Glutamatergic neuron (in vitro differentiated cells): ENCODE data around the gene ANO1. TPM values are rescaled to one million over a fixed set of nuclear protein-coding genes. Genes with fewer than 3 reads are reported as not detected.

Experiments used
- DNase-seq: peaks from one replicate; pipeline ENCODE4 v3.0.0; 2022
- H3K27ac Mint-ChIP-seq: one replicate; pipeline ENCODE4 v1.8.0; 2020; ENCODE audit warnings: mild to moderate bottlenecking, mixed read lengths, inconsistent platforms; ENCODE audit not compliant: unreplicated experiment
- H3K27me3 Mint-ChIP-seq: one replicate; pipeline ENCODE4 v1.8.0; 2020; ENCODE audit warnings: mild to moderate bottlenecking, moderate library complexity, mixed read lengths, inconsistent platforms; ENCODE audit not compliant: unreplicated experiment
- H3K36me3 Mint-ChIP-seq: one replicate; pipeline ENCODE4 v1.8.0; 2020; ENCODE audit warnings: mild to moderate bottlenecking, mixed read lengths, inconsistent platforms; ENCODE audit not compliant: unreplicated experiment
- H3K4me1 Mint-ChIP-seq: one replicate; pipeline ENCODE4 v1.8.0; 2020; ENCODE audit warnings: mild to moderate bottlenecking, low read depth, mixed read lengths, inconsistent platforms; ENCODE audit not compliant: unreplicated experiment
- H3K4me3 Mint-ChIP-seq: one replicate; pipeline ENCODE4 v1.8.0; 2020; ENCODE audit warnings: mild to moderate bottlenecking, mixed read lengths, inconsistent platforms; ENCODE audit not compliant: unreplicated experiment
- H3K9me3 Mint-ChIP-seq: one replicate; pipeline ENCODE4 v1.8.0; 2020; ENCODE audit warnings: mild to moderate bottlenecking, moderate library complexity, mixed read lengths, inconsistent platforms; ENCODE audit not compliant: unreplicated experiment
- CTCF ChIP-seq: fragments of 200-600 bp; sonication (generic); IDR thresholded peaks from one replicate; pipeline ENCODE4 v1.5.0; 2021; ENCODE audit not compliant: partially characterized antibody, unreplicated experiment
- total RNA-seq: library from RNA; stranded (reverse); fragmentation: NEBNext Ultra II Directional; extraction: Animal tissue kit (Norgen Biotek cat#: 25700); gene quantifications from one replicate; pipeline ENCODE4 v1.2.1, GENCODE V29; 2021; ENCODE audit not compliant: unreplicated experiment

Gene ANO1
- total RNA-seq, 1 donor from 2014 or later: not detected

- Mint-ChIP-seq H3K4me1 (no peaks in the 10 kb centered on the region), H3K4me3 (no peak overlapping the region), H3K27ac (no peak overlapping the region), H3K27me3 (peaks cover 4% of the 10 kb centered on the region), H3K36me3 (peaks cover 7% of the 10 kb centered on the region), H3K9me3 (peaks cover 8% of the 10 kb centered on the region)
- TF ChIP-seq CTCF: no peak
- no peak for DNase-seq
Measured at GRCh38 chr11:70054004-70054403, 24.1 kb upstream of the ANO1 start.

- no peak overlapping the region for H3K4me3 Mint-ChIP-seq
- peaks cover 2% of the 10 kb centered on the region for H3K27me3 Mint-ChIP-seq
- no peak overlapping the region for H3K27ac Mint-ChIP-seq
- peaks cover 7% of the 10 kb centered on the region for H3K36me3 Mint-ChIP-seq
- peaks cover 6% of the 10 kb centered on the region for H3K9me3 Mint-ChIP-seq
- TF ChIP-seq CTCF: no peak
- H3K4me1 Mint-ChIP-seq: no peaks in the 10 kb centered on the region
- DNase-seq: no peak
Measured at GRCh38 chr11:70055444-70055843, 22.7 kb upstream of the ANO1 start.

- no peak for DNase-seq
- Mint-ChIP-seq H3K27me3 (peaks cover 2% of the 10 kb centered on the region), H3K27ac (no peak overlapping the region), H3K36me3 (peaks cover 7% of the 10 kb centered on the region), H3K9me3 (peaks cover 6% of the 10 kb centered on the region), H3K4me1 (no peaks in the 10 kb centered on the region), H3K4me3 (no peak overlapping the region)
- TF ChIP-seq CTCF: no peak
Measured at GRCh38 chr11:70057080-70057479, 21.0 kb upstream of the ANO1 start.

GRCh38 chr11:70059971-70060370, 18.1 kb upstream of the ANO1 start:
- no peaks in the 10 kb centered on the region for H3K36me3 Mint-ChIP-seq
- no peak overlapping the region for H3K4me3 Mint-ChIP-seq
- no peak overlapping the region for H3K27ac Mint-ChIP-seq
- H3K4me1 Mint-ChIP-seq: no peaks in the 10 kb centered on the region
- peaks cover 3% of the 10 kb centered on the region for H3K27me3 Mint-ChIP-seq
- no peak for DNase-seq
- peaks cover 7% of the 10 kb centered on the region for H3K9me3 Mint-ChIP-seq
- TF ChIP-seq CTCF: no peak

- Mint-ChIP-seq H3K4me3 (no peak overlapping the region), H3K27ac (no peak overlapping the region), H3K27me3 (peaks cover 3% of the 10 kb centered on the region), H3K36me3 (no peaks in the 10 kb centered on the region), H3K9me3 (peaks cover 8% of the 10 kb centered on the region), H3K4me1 (peaks cover 3% of the 10 kb centered on the region)
- no peak for TF ChIP-seq CTCF
- DNase-seq: no peak
Measured at GRCh38 chr11:70060611-70061293, 17.4 kb upstream of the ANO1 start.
